Colonic mucosa (tissue), 4 donors: Measurements from ENCODE around the gene LY6G6F. TPM values are rescaled to one million over a fixed set of nuclear protein-coding genes. Genes with fewer than 3 reads are reported as not detected.

Experiments
- DNase-seq: peaks from one replicate; pipeline ENCODE4 v3.0.0-alpha.2; 2020
- H3K27ac ChIP-seq: fragments of 200-600 bp; one replicate; pipeline ENCODE4 v1.8.0; 2021
- H3K27me3 ChIP-seq: fragments of 200-600 bp; one replicate; pipeline ENCODE4 v1.8.0; 2021
- H3K36me3 ChIP-seq: fragments of 200-600 bp; one replicate; pipeline ENCODE4 v1.8.0; 2021
- H3K4me1 ChIP-seq: fragments of 200-600 bp; one replicate; pipeline ENCODE4 v1.8.0; 2021; ENCODE audit warnings: mild to moderate bottlenecking
- H3K4me3 ChIP-seq: fragments of 200-600 bp; one replicate; pipeline ENCODE4 v1.8.0; 2021
- H3K9ac ChIP-seq, 2 donors: one replicate each; pipeline ENCODE4 v1.7.0; 2013; ENCODE audit warnings: control low read depth in 2 of 2, low read depth in 2 of 2, low read length in 2 of 2
- H3K9me3 ChIP-seq: fragments of 200-600 bp; one replicate; pipeline ENCODE4 v1.8.0; 2021
- intact Hi-C: fragments of 100-400 bp; cut with DNase I; formaldehyde crosslinking; loops from one replicate; pipeline ENCODE4 v1.14.1; 2022
- total RNA-seq, 2 donors: library from RNA; stranded (reverse); fragmentation: NEBNext Ultra II Directional in 1 of 2; extraction: Animal tissue kit (Norgen Biotek cat#: 25700) in 1 of 2; gene quantifications; one replicate each; pipeline ENCODE4 v1.2.1, GENCODE V29; 2021
- TF ChIP-seq, protein P1 (sequence below): fragments of 200-600 bp; IDR thresholded peaks from one replicate; pipeline ENCODE4 v1.8.0; 2022; ENCODE audit warnings: antibody characterized with exemption, mild to moderate bottlenecking
- donor health status: healthy.
- donor health status: DM: no; HTN: no; CAD: no.
- donor health status: DM: no; HTN: no; CAD: no.

LY6G6F gene
- total RNA-seq, 2 donors from 2014 or later: not detected

DNA sequence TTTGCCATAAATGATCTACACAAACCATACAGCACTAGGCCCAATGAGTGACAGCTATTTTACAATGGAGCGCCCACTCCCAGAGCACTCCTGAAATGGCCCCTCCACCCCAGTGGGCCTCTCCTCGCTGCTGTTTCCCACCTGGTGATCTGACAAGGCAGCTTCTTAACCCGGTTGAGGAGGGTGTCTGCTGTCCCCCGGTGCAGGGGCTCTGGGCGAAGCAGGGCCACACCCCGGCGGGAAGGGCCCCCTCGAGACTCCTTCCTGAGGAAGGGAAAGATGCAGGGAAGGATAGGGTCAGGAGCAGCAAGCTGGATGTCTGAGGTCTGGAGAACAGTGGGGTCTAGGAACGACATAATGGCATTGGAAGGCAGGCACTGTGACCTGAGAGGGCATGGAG, 13.8 kb upstream of the LY6G6F start:
- Histone ChIP-seq H3K9ac (no peak overlapping the region), H3K36me3 (peaks cover 10% of the 10 kb centered on the region), H3K4me3 (no peak overlapping the region), H3K27me3 (no peaks in the 10 kb centered on the region), H3K4me1 (no peaks in the 10 kb centered on the region), H3K27ac (no peak overlapping the region), H3K9me3 (no peaks in the 10 kb centered on the region)
- TF ChIP-seq, protein P1, sequence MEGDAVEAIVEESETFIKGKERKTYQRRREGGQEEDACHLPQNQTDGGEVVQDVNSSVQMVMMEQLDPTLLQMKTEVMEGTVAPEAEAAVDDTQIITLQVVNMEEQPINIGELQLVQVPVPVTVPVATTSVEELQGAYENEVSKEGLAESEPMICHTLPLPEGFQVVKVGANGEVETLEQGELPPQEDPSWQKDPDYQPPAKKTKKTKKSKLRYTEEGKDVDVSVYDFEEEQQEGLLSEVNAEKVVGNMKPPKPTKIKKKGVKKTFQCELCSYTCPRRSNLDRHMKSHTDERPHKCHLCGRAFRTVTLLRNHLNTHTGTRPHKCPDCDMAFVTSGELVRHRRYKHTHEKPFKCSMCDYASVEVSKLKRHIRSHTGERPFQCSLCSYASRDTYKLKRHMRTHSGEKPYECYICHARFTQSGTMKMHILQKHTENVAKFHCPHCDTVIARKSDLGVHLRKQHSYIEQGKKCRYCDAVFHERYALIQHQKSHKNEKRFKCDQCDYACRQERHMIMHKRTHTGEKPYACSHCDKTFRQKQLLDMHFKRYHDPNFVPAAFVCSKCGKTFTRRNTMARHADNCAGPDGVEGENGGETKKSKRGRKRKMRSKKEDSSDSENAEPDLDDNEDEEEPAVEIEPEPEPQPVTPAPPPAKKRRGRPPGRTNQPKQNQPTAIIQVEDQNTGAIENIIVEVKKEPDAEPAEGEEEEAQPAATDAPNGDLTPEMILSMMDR: no peak
- intact Hi-C loops: no loop called here
- no peak for DNase-seq

DNA sequence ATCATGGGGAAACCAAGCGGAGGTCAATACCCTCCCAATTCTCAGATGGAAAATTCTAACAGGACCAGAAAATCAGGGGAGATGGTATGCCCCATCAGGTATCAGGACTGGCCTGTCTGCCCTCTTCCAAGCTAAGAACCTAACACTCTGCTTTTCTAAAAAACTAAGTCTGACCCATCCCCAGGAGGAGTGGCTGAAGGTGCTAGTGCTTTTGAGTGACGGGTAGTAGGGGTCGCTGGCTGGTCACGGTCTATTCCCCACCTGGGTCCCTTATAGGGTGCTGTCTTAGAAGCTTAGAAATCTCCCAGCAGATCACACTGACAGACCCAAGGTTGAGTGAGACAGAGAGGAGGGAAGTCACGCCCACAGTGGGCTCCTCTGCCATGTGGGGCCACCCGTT, 13.1 kb upstream of the LY6G6F start:
- Histone ChIP-seq H3K27ac (no peak overlapping the region), H3K9me3 (no peaks in the 10 kb centered on the region), H3K36me3 (peaks cover 5% of the 10 kb centered on the region), H3K4me3 (no peak overlapping the region), H3K9ac (no peak overlapping the region), H3K4me1 (no peaks in the 10 kb centered on the region), H3K27me3 (no peaks in the 10 kb centered on the region)
- no peak for DNase-seq
- TF ChIP-seq, protein P1: no peak
- intact Hi-C loops: no loop called here

DNA sequence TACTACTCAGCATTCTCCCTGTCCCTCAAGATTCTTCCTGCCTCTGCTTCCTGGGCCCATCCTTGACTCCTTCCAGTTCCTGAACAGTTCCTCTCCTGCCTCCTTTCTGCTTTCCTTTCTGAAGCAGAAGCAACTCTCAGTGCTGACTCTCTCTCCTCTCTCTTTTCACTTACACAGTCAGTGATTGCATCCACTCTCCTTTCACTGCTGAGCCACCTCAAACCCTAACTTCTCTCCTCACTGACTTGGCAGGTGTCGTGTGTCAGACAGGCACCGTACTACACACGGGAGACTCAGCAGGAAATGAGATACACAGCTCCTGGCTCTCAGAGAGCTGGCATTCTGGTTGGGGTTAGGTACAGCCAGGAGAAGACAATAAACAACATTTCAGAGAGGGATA, 9.1 kb upstream of the LY6G6F start:
- no peaks in the 10 kb centered on the region for H3K36me3 ChIP-seq
- H3K4me1 ChIP-seq: peaks cover 12% of the 10 kb centered on the region
- intact Hi-C loops: no loop called here
- no peak for DNase-seq
- TF ChIP-seq, protein P1: no peak
- no peak overlapping the region for H3K4me3 ChIP-seq
- no peaks in the 10 kb centered on the region for H3K9me3 ChIP-seq
- no peaks in the 10 kb centered on the region for H3K27me3 ChIP-seq
- no peak overlapping the region for H3K9ac ChIP-seq
- no peak overlapping the region for H3K27ac ChIP-seq

DNA sequence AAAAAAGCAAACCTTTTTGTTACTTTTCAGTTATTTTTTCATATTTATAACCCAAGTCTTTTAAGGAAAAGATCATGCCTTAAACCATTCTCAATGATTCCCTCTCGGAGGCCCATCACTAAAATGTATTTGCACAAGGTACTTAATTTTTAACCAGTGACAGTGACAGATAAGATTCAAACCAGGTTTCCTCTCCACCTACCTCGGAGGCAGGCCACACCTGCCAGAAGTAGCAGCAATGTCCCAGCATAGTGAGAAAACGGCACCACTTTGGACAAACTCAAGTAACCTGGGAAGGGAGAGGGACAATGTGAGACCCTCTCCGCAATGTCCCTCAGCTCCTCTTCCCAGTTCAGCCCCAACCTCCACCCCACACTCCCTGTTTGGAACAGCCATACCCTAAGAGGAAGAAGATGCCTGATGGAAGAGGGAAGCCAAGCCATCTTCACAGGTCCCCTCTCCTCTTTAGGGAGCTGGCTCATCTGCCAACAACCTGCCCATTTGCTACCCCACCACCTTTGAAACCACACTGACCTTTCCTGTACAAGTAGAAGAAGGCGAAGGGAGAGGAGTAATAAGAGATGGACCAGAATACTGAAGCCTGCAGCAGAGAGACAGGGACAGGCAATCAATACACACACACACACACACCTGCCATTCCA, 5.8 kb upstream of the LY6G6F start:
- H3K27me3 ChIP-seq: no peaks in the 10 kb centered on the region
- peak overlapping the region in 1 of 2 donors; percentile 99 for H3K9ac ChIP-seq
- TF ChIP-seq, protein P1: no peak
- H3K4me1 ChIP-seq: peaks cover 12% of the 10 kb centered on the region
- no peak overlapping the region for H3K27ac ChIP-seq
- no peak for DNase-seq
- H3K9me3 ChIP-seq: no peaks in the 10 kb centered on the region
- intact Hi-C loops: loop anchor here (5.0 kb wide), 1 partner anchor 36 kb away; the partner anchor contains the start of gene CLIC1
- no peaks in the 10 kb centered on the region for H3K36me3 ChIP-seq
- H3K4me3 ChIP-seq: no peak overlapping the region

DNA sequence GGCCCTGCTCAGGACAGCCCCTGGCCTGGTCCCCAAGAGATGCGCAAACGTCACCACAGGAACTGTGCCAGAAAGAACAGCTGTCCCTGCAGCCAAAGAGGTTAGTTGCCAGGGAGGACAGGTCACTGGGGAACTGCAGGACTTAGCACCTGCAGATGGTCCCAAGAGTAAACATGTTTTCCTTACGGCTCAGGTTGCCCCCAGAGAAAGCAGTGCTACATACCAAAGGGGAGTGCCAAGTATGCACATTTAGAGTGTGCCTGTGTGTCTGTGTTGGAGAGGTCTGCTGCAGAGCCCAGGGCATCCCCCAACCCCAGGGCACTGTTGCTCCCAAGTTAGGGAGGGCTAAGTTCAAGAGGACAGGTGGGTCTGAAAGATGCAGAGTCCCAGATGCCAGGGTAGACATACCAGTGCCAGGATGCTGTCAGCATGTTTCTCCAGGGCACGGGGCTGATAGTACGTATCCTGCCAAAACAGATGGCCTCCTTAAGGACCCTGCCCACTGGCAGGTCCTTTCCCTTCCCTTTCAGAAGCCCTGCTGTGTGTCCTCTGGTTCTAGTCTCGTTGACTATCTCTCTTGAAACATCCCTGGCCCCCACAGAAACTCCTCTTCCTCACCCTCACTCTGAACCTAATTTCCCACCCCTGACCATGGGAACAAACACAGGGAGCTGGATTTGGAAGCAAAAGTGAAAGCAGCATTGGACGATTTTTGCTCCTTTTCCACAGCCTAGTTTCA, 4.8 kb upstream of the LY6G6F start:
- no peak for DNase-seq
- TF ChIP-seq, protein P1: no peak
- H3K9ac ChIP-seq: peak overlapping the region; percentile 91 to 99
- no peaks in the 10 kb centered on the region for H3K9me3 ChIP-seq
- peak overlapping the region; percentile 95 for H3K27ac ChIP-seq
- H3K27me3 ChIP-seq: no peaks in the 10 kb centered on the region
- peak overlapping the region; percentile 48 for H3K4me3 ChIP-seq
- peaks cover 12% of the 10 kb centered on the region for H3K4me1 ChIP-seq
- H3K36me3 ChIP-seq: no peaks in the 10 kb centered on the region
- intact Hi-C loops: loop anchor here (5.0 kb wide), 1 partner anchor 35 kb away; the partner anchor contains the start of gene CLIC1
